HG02759 (cell line): ENCODE measurements around the gene B3GNT8.
"Not testable (repeated sequence)": the region's sequence is repeated elsewhere in the genome, so short reads cannot be mapped to it uniquely, and the experiment has no call there.

Source experiments
- ATAC-seq: cut with Tn5 transposase; IDR thresholded peaks from one replicate; pipeline ENCODE4 v1.9.1; 2021; ENCODE audit warnings: mild to moderate bottlenecking, moderate library complexity; ENCODE audit not compliant: unreplicated experiment

B3GNT8 gene

DNA sequence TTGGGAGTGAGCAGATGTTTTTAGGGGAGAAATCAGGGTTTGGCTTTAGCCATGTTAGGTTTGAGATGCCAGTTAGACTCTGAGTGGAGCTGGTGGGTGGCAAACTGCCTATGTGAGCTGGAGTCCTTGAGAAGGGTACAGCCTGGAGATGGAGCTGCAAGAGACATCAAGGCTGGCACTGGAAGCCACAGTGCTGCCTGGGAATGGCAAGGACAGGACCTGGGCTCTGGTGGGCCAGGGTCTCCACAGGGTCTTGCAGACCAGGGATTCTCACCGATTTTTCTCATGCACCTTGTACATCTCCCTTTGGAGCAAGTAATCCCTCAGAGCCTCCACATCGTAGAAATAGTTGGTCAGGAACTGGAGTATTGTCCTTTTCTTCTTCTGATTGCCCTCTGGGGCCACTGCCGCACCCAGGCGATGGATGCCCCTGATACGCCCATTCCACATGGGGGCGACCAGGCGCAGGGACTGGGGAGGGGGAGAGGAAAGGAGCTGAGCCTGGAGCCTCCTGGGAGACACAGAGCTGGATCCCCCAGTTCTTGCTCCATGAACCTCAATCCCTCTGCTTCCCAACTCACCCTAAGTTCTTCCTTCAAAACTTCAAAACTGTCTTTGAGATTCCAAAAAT lies 10.9 kb upstream of the B3GNT8 start:
- no peak for ATAC-seq

DNA sequence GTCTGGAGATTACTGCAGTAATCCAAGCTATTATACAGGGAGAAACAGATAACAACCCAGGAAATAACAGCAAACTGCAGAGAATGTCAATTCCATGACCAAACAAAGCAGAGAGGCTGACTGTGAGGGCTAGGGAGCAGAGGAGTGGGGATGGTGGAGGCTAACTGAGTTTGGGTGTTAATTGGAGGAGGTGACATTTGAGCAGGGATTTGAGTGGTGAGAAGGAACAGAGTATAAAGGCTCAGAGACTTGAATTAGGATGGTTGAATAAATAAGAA lies 9.4 kb upstream of the B3GNT8 start:
- no peak for ATAC-seq

DNA sequence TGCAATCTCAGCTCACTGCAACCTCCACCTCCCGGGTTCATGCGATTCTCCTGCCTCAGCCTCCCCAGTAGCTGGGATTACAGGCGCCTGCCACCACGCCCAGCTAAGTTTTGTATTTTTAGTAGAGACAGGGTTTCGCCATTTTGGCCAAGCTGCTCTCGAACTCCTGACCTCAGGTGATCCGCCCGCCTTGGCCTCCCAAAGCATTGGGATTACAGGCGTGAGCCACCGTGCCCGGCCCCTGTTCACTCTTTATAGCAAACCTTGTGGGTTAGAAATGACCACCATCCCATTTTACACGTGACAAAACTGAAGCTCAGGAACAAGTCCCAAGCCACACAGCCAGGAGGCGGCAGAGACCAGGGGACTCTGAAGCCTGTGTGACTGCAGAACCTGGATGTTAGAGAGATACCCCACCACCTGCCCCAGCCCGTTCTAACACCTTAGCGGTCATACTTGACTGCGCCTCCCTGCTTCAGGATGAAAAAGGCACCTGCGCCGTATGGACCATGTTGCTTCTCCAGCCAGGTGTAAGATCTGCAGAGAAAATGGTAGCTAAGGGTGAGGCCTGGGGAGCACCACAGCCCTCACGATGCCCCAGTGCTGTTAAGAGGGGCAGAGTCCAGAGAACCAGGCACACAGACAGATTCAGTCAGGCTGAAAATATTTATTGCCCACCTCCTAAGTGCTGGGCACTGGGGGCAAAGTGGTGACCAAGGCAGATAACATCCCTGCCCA lies 8.9 kb upstream of the B3GNT8 start:
- ATAC-seq: no peak

DNA sequence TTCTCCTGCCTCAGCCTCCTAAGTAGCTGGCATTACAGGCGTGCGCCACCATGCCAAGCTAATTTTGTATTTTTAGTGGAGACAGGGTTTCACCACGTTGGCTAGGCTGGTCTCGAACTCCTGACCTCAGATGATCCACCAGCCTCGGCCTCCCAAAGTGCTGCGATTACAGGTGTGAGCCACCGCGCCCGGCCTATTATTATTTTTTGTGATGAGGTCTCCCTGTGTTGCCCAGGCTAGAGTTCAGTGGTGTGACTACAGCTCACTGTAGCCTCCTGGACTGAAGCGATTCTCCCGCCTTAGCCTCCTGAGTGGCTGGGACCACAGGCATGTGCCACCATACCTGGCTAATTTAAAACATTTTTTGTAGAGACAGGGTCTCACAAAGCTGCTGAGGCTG lies 8.2 kb upstream of the B3GNT8 start:
- not testable (repeated sequence) for ATAC-seq

DNA sequence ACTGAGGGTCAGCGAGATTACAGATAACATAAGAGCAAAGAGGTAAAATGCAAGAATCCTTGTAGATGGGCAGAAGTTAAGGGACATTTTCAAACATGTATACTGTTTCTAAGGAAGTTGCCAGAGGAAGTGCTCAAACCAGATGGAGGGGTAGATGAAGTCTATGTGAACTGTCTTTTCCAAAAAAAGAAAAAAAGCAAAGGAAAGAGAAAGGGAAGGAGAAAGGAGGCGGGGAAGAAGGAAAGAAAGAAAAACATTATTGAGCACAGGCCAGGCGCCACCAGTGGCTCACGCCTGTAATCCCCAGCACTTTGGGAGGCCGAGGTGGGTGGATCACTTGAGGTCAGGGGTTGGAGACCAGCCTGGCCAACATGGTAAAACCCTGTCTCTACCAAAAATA lies 7.3 kb upstream of the B3GNT8 start:
- no peak for ATAC-seq

DNA sequence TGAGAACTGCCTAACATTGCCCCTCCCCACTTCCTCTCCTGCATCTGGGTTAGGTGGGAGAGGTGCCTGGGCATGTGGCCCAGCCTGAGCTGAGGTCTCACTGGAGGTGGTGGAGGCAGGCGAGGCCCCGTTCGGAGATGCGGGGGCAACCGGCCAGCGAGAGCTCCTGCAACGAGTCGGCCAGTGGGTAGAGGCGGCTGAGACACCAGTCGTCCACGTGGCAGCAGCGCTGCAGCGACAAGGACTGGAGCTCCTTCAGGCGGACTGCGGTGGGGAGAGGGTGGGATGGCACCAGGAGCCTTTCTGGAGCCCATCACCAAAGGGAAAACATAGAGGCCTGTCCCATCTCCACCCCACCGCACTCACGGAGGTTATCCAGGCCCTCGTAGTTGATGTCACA lies 6.0 kb upstream of the B3GNT8 start:
- no peak for ATAC-seq

DNA sequence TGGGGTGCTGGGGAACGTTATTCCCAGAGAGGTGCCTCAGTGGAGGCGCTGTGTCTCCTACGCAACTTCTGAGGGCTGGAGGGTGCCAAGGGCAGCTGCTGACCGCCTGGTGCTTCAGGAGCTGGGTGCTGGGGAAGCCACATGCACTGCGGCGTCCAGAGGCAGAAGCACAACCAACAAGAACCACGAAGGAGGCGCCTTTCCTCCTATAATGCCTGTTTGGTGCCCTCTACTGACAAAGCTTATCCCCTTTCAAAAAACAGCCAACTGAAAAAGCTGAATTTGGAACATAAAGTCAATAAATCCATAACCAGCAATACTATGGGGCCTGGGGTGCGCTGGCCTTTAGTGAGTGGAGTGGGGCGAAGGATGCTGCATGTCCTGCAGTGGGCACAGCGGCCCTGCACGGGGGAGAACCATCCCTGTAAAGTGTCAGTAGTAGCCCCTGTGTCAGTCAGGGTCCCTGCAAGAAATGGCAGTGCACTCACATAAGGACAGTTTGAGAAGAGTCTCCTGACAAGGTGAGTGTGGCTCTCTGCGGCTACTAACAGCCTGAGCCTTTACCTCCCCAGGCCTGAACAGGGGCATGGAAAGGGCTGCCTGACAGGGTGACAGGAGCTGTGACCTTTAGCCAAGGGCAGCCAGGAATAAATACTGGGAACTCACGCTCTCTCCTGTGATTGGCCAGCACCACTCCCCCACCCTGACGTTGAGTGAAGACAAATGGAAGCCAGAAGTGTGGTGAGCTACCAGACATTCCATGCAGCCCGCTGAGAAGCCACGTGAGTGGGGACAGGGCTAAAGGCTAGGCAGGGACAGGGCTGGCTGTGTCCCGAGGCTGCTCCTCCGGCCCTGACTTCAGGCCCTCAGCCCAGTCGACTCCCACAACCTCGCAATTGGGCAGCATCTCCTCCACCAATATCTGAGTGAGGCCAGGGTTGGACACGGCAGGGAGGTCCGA lies 4.5 kb upstream of the B3GNT8 start:
- no peak for ATAC-seq

DNA sequence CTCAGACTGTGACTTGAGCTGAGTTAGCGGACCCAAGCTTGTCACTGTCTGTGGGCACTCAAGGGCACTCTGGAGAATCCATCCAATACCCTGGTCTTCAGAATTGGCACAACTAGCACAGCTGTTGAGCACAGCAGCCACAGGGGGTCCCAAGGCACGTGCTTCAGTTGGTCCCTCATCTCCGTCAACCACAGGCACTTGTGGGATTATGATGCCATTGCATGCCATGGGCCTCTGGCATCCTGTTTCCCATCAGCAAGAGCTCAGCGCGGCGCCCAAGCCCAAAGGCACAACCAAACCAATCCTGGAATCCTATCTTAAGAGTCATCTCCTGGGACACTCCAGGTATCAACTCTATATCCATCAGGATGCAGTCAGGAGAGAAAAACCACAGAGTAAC lies 3.7 kb upstream of the B3GNT8 start:
- no peak for ATAC-seq

DNA sequence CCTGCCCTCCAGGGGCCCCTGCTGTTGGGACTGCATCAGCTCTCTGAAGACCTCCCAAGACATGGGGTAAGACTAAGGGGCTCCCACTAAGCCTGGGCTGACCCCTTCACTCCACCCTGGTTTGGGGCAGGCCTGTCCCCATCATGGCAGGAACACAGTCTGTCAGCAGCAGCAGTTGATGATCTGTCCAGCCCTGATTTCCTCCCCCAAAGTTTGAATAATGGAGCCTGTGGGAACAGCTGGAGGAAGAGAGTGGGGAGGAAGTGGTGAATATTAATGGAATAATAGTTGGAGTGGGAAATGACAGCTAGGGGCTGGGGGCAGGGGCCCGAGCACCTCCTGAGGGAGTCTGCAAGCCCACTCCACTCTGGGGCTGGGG lies 1.3 kb upstream of the B3GNT8 start:
- ATAC-seq: no peak

DNA sequence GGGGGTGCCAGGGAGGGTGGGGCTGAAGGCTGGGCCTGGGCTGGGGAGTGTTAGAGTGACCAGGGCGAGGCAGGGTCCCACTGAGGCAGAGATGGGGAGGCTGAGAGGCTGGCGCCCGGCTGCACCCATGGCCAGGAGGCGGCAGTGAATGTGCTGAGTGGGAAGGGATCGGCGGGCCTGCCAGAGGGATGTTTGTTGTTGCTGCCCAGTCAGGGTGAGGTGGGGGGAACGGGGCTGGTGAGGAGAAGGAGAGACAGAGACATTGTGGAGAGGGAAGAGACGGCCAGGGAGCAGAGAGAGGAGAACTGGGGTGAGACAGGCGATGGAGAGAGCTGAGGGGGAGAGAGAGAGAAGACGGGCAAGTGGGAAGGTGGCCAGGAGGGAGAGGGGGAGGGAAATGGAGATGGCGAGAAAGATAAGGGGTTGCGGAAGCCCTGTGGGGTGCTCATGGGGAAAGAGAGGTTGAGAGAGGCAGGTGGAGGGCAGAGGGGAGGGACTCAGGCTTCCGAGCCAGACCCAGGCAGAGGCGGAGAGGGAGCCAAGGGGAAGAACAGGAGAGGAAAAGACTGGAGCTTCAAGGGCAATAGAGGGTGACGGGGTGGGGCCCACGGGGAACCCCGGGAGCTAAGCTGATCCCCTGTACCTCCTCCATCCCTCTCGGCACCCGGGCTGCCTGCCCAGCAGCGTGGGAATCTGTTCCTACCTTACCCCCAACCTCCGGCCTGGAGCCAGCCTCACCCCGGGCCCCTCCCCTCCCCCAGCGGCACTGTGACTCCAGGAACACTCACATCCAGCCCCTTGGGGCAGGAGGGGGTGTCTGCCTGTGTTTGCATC lies 690 bp upstream of the B3GNT8 start:
- no peak for ATAC-seq

DNA sequence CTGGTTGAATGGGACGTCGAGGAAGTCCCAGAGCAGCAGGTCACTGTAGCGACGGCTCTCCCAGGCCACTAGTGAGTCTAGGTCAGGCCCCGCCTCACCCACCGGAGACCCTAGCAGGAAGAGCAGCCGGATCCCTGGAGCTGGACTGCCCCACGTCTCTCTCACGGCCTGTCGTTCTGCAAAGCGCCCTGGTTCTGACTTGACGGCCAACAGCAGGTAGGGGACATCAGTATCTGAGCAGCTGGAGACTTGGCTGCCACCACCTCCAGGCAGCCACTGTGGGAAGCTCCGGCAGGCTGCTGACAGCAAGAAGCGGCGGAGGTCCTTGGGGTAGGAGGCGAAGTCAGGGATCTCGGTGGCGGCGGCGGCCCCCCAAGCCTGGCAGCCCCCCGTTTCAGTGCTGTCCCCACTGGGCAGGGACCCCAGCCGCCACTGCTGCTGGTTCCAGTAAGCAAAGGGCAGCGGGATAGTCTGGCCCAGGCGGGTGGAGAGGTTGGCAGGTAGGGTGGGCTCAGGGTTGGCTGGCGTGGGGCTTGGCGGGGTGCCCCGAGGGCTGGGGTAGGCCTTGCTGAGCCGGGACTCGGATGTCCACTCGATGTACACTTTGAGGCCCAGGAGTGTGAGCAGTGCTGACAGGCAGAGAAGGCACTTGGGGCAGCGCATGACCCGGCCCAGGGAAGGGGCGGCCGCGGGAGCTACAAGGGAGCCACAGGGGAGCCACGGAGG lies 895 bp downstream of the B3GNT8 start:
- ATAC-seq: no peak

DNA sequence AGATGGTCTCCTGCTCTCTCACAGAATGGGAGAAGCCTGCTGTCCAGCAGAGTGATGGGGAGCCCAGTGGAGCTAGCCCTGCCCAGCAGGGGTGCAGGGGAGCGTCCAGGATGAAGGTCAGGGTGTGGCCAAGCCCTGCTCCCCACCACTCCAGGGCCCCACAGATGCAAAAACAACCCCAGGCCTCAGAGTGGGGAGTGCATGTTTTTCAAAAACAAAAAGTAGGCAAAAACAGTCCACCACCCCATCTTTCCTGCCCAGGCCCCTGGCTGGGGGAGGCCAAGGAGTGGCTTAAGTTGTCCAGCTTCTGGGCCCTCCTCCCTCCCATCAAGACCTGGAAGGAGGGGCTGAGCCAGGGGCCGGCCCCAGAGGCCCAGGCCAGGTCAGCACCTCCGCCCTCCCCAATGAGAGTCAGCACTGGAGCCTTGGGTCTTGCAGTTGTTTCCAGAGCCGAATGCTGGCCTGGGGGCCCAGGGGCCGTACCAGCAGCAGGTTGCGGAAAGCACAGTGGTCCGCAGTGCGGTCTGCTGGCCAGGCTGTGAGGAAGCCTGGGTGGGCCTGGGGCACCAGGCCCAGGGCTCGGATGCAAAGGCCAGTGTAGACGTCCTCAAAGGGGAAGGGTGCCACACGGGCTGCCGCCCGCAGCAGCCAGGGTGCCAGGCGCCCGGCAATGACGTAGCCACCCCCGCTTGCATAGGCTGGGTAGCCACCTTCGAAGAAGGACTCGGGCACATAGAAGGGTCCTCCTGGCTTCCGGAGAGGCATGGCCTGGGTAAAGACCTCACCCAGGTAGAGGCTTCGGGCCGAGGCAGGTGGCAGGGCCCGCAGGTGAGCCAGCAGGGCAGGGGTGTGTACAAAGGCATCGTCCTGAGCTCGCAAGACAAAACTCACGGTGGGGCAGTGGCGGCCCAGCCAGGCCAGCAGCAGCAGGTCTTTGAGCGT lies 1.7 kb downstream of the B3GNT8 start:
- no peak for ATAC-seq

DNA sequence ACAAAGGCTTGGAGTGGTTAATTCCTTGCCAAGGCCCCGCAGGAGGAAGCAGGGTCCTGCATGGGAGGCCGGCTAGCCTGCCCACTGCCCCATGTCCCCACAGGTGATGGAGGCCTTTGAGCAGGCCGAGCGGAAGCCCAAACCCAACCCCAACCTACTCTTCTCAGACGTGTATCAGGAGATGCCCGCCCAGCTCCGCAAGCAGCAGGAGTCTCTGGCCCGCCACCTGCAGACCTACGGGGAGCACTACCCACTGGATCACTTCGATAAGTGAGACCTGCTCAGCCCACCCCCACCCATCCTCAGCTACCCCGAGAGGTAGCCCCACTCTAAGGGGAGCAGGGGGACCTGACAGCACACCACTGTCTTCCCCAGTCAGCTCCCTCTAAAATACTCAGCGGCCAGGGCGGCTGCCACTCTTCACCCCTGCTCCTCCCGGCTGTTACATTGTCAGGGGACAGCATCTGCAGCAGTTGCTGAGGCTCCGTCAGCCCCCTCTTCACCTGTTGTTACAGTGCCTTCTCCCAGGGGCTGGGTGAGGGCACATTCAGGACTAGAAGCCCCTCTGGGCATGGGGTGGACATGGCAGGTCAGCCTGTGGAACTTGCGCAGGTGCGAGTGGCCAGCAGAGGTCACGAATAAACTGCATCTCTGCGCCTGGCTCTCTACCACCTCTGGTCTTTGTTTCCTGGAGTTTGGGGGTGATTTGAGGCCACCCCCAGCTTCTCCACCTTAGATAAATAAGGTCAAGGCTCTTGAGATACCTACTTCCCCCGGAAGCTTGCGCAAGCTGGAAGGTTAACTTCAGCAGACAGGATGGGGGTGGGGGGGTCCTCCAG lies 2.6 kb downstream of the B3GNT8 start:
- no peak for ATAC-seq

DNA sequence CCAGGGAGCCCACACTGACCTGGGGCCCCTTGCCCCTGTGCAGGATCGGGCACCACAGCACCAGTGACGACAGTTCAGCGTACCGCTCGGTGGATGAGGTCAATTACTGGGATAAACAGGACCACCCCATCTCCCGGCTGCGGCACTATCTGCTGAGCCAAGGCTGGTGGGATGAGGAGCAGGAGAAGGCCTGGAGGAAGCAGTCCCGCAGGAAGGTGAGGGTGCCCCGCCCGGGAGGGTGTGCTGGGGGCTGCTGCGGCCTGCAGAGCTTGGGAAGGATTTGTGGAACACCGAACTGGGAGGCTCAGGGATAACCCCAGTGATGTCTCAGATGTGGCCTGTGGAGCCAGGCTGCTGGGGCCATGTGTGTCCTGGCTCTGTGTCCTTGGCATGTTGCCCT lies 4.2 kb downstream of the B3GNT8 start:
- no peak for ATAC-seq

DNA sequence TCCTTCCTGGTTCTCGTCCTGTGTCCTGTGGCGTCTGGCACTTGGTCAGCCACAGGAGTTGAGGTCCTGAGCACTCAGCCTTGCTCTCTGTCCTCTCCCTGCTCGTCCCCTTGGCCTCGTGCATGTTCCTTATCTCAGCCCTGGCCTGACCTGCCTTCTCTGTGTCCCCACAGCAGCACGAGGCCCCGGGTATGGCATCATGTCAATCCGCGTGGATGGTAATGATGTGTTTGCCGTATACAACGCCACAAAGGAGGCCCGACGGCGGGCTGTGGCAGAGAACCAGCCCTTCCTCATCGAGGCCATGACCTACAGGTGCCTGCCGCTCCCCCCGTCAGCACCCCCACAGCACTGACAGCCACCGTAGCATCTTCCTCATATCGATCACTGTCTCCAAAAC lies 4.7 kb downstream of the B3GNT8 start:
- ATAC-seq: no peak

DNA sequence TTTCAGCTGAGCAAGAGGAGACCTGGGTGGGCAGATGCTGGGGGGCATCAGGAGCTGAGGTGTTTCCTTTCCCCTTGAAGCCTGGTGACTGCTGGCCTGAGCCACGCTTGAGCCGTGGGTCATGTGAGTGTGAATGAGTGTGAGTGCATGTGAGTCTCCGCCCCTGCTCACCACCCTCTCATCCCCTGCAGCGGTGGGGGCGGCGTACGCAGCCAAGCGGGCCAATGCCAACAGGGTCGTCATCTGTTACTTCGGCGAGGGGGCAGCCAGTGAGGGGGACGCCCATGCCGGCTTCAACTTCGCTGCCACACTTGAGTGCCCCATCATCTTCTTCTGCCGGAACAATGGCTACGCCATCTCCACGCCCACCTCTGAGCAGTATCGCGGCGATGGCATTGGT lies 5.2 kb downstream of the B3GNT8 start:
- ATAC-seq: no peak

DNA sequence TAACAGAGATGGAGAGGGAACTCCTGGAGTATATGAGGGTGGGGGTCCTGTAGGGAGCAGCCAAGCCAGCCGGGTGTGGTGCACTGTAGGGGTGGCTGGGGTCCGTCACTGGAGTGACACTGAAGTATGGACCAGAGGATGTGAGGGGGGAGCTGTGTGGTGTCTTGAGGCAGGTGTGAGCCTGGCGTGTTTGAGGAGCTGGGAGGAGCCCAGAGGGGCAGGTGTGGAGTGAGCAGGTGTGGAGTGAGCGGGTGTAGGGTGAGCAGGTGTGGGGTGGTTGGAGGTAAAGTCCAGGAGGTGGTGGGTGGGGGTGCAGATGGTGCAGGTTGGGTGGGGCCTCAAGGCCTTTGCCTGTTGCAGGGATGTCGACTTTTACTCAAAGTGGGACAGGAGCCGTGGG lies 5.9 kb downstream of the B3GNT8 start:
- no peak for ATAC-seq

DNA sequence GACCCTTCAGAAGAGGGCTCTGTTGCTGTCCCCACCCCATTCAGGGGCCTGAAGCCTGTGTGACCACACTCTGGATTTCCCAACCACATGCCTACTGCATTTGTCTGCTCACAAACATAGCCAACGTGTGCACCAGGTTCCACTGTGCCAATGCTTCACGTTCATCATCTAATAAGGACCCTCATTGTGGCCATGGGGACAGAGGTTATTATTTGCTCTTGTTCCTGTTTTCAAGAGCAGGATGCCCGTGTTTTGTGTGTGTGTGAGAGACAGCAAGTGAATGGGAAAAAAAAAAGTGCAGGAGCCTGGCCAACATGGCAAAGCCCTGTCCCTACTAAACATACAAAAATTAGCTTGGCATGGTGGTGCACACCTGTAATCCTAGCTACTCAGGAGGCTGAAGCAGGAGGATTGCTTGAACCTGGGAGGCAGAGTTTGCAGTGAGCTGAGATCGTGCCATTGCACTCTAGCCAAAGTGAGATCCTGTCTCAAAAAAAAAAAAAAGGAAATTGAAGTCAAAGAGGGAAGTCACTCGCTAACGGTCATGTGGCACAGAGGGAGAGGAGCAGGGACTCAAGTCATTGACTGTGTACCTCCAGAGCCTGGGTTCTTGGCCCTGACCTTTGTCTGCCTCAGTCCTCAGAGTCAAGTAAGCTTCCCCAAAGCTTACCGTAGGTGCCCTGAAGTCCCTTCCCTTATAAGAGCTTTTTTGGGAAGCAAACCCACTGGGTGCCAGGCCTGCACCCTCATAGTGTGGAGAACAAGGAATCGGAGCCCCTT lies 6.9 kb downstream of the B3GNT8 start:
- ATAC-seq: no peak
